ENCODE measurements around the gene CIZ1.

DNA sequence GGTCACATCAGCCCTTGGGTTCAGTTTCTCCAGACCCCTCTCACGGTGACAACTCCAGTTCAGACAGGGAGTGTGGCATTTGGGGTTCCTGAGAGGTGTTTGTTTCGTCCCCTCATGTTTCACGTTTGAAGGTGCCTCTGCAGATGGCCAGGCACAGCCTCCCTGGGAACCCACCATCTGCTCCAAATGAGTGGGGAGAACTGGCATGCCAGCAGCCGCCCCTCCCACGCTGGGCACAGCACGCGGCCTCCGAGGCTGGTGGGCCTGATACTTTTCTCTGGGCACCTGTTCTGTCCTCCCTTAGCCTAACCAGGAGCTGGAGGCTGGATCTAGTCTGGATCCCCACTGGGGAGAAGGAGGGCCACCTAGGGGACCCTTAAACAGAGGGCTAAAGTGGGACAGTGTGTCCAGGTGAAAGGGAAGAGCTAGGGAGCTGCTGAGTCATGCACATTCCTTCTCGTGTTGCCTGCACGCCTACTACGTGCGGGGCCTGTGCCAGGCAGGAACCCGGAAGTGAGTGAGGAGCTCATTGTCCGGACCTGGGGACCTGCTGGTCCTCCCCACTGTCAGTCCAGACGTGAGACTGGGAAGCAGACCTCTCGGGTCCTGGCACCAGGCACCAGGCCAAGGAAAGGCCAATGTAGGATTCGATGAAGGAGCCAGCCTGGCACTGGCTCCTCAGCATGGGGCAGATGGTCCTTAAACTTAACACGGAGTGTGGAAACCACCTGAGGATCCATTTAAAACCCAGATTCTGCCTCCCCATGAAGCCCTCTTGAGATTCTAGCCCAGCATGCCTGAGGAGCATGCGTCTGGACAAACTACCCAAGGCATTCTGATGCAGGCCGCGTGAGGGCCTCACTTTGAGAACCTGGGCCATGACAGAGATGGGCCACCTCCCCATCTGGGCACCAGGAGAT lies 23.5 kb upstream of the CIZ1 start:
- TF ChIP-seq SIN3A (IDR thresholded peaks at IDR 0.05; ENCODE audit: borderline replicate concordance, insufficient read depth, low read length) (no peak), POLR2AphosphoS5 (IDR thresholded peaks at IDR 0.05; ENCODE audit: low read depth, low read length) (no peak), TAF1 (IDR thresholded peaks at IDR 0.05; ENCODE audit: borderline replicate concordance, insufficient read depth, low read length) (no peak)
- TF ChIP-seq, protein P1, sequence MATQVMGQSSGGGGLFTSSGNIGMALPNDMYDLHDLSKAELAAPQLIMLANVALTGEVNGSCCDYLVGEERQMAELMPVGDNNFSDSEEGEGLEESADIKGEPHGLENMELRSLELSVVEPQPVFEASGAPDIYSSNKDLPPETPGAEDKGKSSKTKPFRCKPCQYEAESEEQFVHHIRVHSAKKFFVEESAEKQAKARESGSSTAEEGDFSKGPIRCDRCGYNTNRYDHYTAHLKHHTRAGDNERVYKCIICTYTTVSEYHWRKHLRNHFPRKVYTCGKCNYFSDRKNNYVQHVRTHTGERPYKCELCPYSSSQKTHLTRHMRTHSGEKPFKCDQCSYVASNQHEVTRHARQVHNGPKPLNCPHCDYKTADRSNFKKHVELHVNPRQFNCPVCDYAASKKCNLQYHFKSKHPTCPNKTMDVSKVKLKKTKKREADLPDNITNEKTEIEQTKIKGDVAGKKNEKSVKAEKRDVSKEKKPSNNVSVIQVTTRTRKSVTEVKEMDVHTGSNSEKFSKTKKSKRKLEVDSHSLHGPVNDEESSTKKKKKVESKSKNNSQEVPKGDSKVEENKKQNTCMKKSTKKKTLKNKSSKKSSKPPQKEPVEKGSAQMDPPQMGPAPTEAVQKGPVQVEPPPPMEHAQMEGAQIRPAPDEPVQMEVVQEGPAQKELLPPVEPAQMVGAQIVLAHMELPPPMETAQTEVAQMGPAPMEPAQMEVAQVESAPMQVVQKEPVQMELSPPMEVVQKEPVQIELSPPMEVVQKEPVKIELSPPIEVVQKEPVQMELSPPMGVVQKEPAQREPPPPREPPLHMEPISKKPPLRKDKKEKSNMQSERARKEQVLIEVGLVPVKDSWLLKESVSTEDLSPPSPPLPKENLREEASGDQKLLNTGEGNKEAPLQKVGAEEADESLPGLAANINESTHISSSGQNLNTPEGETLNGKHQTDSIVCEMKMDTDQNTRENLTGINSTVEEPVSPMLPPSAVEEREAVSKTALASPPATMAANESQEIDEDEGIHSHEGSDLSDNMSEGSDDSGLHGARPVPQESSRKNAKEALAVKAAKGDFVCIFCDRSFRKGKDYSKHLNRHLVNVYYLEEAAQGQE (IDR thresholded peaks at IDR 0.05; ENCODE audit: insufficient read depth in 1 of 2, low read depth in 2 of 2, low read length in 2 of 2) = no peak

Data from PFSK-1 (cell line).